ENCODE data around the gene EPB42. TPM values are rescaled to one million over a fixed set of nuclear protein-coding genes. Genes with fewer than 3 reads are reported as not detected.

EPB42 gene
- total and polyA plus RNA-seq, 2 experiments from 2014 or later: 0.57 to 1.00 TPM

- H3K4me1 ChIP-seq (ENCODE audit: insufficient read depth): no peaks in the 10 kb centered on the region
- H3K9me2 ChIP-seq (replicated peaks; ENCODE audit: insufficient read depth): no peaks in the 10 kb centered on the region
- H3K27ac ChIP-seq: no peak overlapping the region
- no peak overlapping the region for H3K4me2 ChIP-seq
- H2AFZ ChIP-seq: no peak overlapping the region
- WGBS (ENCODE audit: low lambda C conversion rate, missing lambda C conversion rate): 95% methylated on average over 10 of the region's 10 CpGs
- no peaks in the 10 kb centered on the region for H3K27me3 ChIP-seq
- TF ChIP-seq EZH2 (IDR thresholded peaks at IDR 0.05; ENCODE audit: borderline replicate concordance) (no peak), EZH2phosphoT487 (IDR thresholded peaks at IDR 0.05; ENCODE audit: low read depth, severe bottlenecking, unreplicated experiment) (no peak), CTCF (IDR thresholded peaks at IDR 0.05; ENCODE audit: poor library complexity) (no peak)
- H3K4me3 ChIP-seq: no peak overlapping the region
- no peaks in the 10 kb centered on the region for H3K79me2 ChIP-seq
- no peaks in the 10 kb centered on the region for H4K20me1 ChIP-seq (ENCODE audit: insufficient read depth, poor library complexity, severe bottlenecking)
- no peak for DNase-seq (ENCODE audit: low spot score)
- H3K9me3 ChIP-seq (ENCODE audit: low read depth): no peaks in the 10 kb centered on the region
- H3K36me3 ChIP-seq (replicated peaks; ENCODE audit: insufficient read depth, low read depth): no peaks in the 10 kb centered on the region
These were observed 23.9 kb downstream of the EPB42 start for GRCh38 chr15:43196760-43197548.

GRCh38 chr15:43194795-43195194, 26.0 kb downstream of the EPB42 start:
- Histone ChIP-seq H2AFZ (no peak overlapping the region), H3K9me3 (ENCODE audit: low read depth) (no peaks in the 10 kb centered on the region), H3K4me3 (no peak overlapping the region), H3K4me1 (ENCODE audit: insufficient read depth) (no peaks in the 10 kb centered on the region), H3K27ac (no peak overlapping the region), H3K27me3 (no peaks in the 10 kb centered on the region), H4K20me1 (ENCODE audit: insufficient read depth, poor library complexity, severe bottlenecking) (no peaks in the 10 kb centered on the region), H3K9me2 (replicated peaks; ENCODE audit: insufficient read depth) (no peaks in the 10 kb centered on the region), H3K36me3 (replicated peaks; ENCODE audit: insufficient read depth, low read depth) (no peaks in the 10 kb centered on the region), H3K79me2 (no peaks in the 10 kb centered on the region), H3K4me2 (no peak overlapping the region)
- no peak for TF ChIP-seq CTCF (IDR thresholded peaks at IDR 0.05; ENCODE audit: poor library complexity)
- TF ChIP-seq EZH2phosphoT487 (IDR thresholded peaks at IDR 0.05; ENCODE audit: low read depth, severe bottlenecking, unreplicated experiment): no peak
- no peak for TF ChIP-seq EZH2 (IDR thresholded peaks at IDR 0.05; ENCODE audit: borderline replicate concordance)
- no peak for DNase-seq (ENCODE audit: low spot score)
- 98% methylated on average over 2 of the region's 2 CpGs for WGBS (ENCODE audit: low lambda C conversion rate, missing lambda C conversion rate)

GRCh38 chr15:43193710-43194109, 27.1 kb downstream of the EPB42 start:
- H3K27ac ChIP-seq: no peak overlapping the region
- H3K4me3 ChIP-seq: no peak overlapping the region
- H4K20me1 ChIP-seq (ENCODE audit: insufficient read depth, poor library complexity, severe bottlenecking): no peaks in the 10 kb centered on the region
- H3K9me2 ChIP-seq (replicated peaks; ENCODE audit: insufficient read depth): no peaks in the 10 kb centered on the region
- no peaks in the 10 kb centered on the region for H3K4me1 ChIP-seq (ENCODE audit: insufficient read depth)
- 98% methylated on average over 2 of the region's 2 CpGs for WGBS (ENCODE audit: low lambda C conversion rate, missing lambda C conversion rate)
- DNase-seq (ENCODE audit: low spot score): no peak
- no peaks in the 10 kb centered on the region for H3K79me2 ChIP-seq
- H3K36me3 ChIP-seq (replicated peaks; ENCODE audit: insufficient read depth, low read depth): no peaks in the 10 kb centered on the region
- no peak overlapping the region for H2AFZ ChIP-seq
- no peaks in the 10 kb centered on the region for H3K9me3 ChIP-seq (ENCODE audit: low read depth)
- no peak for TF ChIP-seq CTCF (IDR thresholded peaks at IDR 0.05; ENCODE audit: poor library complexity)
- no peak for TF ChIP-seq EZH2 (IDR thresholded peaks at IDR 0.05; ENCODE audit: borderline replicate concordance)
- no peak for TF ChIP-seq EZH2phosphoT487 (IDR thresholded peaks at IDR 0.05; ENCODE audit: low read depth, severe bottlenecking, unreplicated experiment)
- no peak overlapping the region for H3K4me2 ChIP-seq
- H3K27me3 ChIP-seq: no peaks in the 10 kb centered on the region
